WTC11 (cell line): ENCODE data around the gene C16orf74. TPM values are rescaled to one million over a fixed set of nuclear protein-coding genes. Genes with fewer than 3 reads are reported as not detected.

Experiments used
- CBFB ChIP-seq: sonication (generic); formaldehyde crosslinking; IDR thresholded peaks from 2 replicates; pipeline ENCODE4 v1.8.1; 2022; ENCODE audit warnings: mild to moderate bottlenecking, low read depth, missing genetic modification reagents
- FOXP1 ChIP-seq: sonication (generic); formaldehyde crosslinking; IDR thresholded peaks from 2 replicates; pipeline ENCODE4 v1.8.0; 2022; ENCODE audit warnings: missing genetic modification reagents, mild to moderate bottlenecking, moderate library complexity, borderline replicate concordance
- FOXP4 ChIP-seq: sonication (generic); formaldehyde crosslinking; IDR thresholded peaks from 2 replicates; pipeline ENCODE4 v1.8.0; 2022; ENCODE audit warnings: mild to moderate bottlenecking, missing genetic modification reagents
- OVOL2 ChIP-seq: fragments of 250-450 bp; sonication (Bioruptor Pico); IDR thresholded peaks from 2 replicates; pipeline ENCODE4 v1.9.0; 2021; ENCODE audit warnings: mild to moderate bottlenecking, borderline replicate concordance
- PREB ChIP-seq: sonication (generic); formaldehyde crosslinking; IDR thresholded peaks from 2 replicates; pipeline ENCODE4 v1.8.1; 2022; ENCODE audit warnings: mild to moderate bottlenecking, missing genetic modification reagents, moderate library complexity, borderline replicate concordance
- SMAD4 ChIP-seq: sonication (generic); formaldehyde crosslinking; IDR thresholded peaks from 2 replicates; pipeline ENCODE4 v1.8.0; 2022; ENCODE audit warnings: mild to moderate bottlenecking, missing genetic modification reagents
- ZNF232 ChIP-seq: sonication (generic); formaldehyde crosslinking; IDR thresholded peaks from 2 replicates; pipeline ENCODE4 v1.8.0; 2022; ENCODE audit warnings: mild to moderate bottlenecking, missing genetic modification reagents
- ZNF671 ChIP-seq: fragments of 250-450 bp; sonication (Bioruptor Pico); IDR thresholded peaks from 2 replicates; pipeline ENCODE4 v1.8.0; 2021; ENCODE audit warnings: mild to moderate bottlenecking
- total RNA-seq: library from RNA; stranded (reverse); gene quantifications from 3 replicates; pipeline ENCODE4 v1.2.3, GENCODE V29; 2021
- TF ChIP-seq, protein P1 (sequence below): fragments of 250-450 bp; sonication (Bioruptor Pico); IDR thresholded peaks from 2 replicates; pipeline ENCODE4 v2.1.2; 2022; ENCODE audit warnings: mild to moderate bottlenecking, moderate library complexity
- TF ChIP-seq, protein P2 (sequence below): sonication (generic); formaldehyde crosslinking; IDR thresholded peaks from 2 replicates; pipeline ENCODE4 v1.8.1; 2023; ENCODE audit warnings: mild to moderate bottlenecking, missing genetic modification reagents
- TF ChIP-seq, protein P3 (sequence below): fragments of 250-450 bp; sonication (Bioruptor Pico); IDR thresholded peaks from 2 replicates; pipeline ENCODE4 v1.9.0; 2021; ENCODE audit warnings: mild to moderate bottlenecking, borderline replicate concordance
- TF ChIP-seq, protein P4 (sequence below): sonication (generic); formaldehyde crosslinking; IDR thresholded peaks from 2 replicates; pipeline ENCODE4 v1.8.1; 2022; ENCODE audit warnings: missing genetic modification reagents, borderline replicate concordance
- TF ChIP-seq, protein P5 (sequence below): sonication (generic); formaldehyde crosslinking; IDR thresholded peaks from 2 replicates; pipeline ENCODE4 v1.8.0; 2023; ENCODE audit warnings: missing genetic modification reagents

Gene C16orf74
- total RNA-seq, 1 experiment from 2014 or later, result 8.3 TPM

DNA sequence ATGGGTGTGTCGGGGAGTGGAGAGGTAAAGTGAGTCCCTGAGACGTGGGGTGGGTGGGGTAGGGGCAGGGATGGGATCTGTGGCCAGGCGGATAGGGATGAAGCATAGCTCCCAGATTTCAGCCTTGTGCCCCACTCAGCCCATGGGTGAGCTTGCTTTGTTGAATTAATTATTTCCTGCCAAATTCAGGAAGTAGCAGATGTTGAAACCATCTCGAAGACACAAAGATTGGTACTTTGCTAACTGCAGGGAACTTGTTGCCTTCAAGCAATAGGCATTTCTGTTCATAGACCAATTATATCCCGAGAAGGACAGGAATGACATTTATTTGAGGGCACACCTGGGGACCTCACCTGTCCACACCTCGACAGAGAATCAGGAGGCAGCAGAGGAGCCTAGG is 11.0 kb upstream of the C16orf74 start (continued):
- TF ChIP-seq FOXP4, result no peak
- TF ChIP-seq, protein P1, sequence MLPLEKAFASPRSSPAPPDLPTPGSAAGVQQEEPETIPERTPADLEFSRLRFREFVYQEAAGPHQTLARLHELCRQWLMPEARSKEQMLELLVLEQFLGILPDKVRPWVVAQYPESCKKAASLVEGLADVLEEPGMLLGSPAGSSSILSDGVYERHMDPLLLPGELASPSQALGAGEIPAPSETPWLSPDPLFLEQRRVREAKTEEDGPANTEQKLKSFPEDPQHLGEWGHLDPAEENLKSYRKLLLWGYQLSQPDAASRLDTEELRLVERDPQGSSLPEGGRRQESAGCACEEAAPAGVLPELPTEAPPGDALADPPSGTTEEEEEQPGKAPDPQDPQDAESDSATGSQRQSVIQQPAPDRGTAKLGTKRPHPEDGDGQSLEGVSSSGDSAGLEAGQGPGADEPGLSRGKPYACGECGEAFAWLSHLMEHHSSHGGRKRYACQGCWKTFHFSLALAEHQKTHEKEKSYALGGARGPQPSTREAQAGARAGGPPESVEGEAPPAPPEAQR (CRISPR knock-in tag), result no peak
- TF ChIP-seq, protein P2, sequence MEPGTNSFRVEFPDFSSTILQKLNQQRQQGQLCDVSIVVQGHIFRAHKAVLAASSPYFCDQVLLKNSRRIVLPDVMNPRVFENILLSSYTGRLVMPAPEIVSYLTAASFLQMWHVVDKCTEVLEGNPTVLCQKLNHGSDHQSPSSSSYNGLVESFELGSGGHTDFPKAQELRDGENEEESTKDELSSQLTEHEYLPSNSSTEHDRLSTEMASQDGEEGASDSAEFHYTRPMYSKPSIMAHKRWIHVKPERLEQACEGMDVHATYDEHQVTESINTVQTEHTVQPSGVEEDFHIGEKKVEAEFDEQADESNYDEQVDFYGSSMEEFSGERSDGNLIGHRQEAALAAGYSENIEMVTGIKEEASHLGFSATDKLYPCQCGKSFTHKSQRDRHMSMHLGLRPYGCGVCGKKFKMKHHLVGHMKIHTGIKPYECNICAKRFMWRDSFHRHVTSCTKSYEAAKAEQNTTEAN (CRISPR knock-in tag), result no peak
- no peak for TF ChIP-seq FOXP1
- no peak for TF ChIP-seq CBFB (CRISPR knock-in tag)
- TF ChIP-seq OVOL2 (CRISPR knock-in tag), result no peak
- TF ChIP-seq ZNF232 (CRISPR knock-in tag), result no peak
- no peak for TF ChIP-seq PREB (CRISPR knock-in tag)
- TF ChIP-seq, protein P3, sequence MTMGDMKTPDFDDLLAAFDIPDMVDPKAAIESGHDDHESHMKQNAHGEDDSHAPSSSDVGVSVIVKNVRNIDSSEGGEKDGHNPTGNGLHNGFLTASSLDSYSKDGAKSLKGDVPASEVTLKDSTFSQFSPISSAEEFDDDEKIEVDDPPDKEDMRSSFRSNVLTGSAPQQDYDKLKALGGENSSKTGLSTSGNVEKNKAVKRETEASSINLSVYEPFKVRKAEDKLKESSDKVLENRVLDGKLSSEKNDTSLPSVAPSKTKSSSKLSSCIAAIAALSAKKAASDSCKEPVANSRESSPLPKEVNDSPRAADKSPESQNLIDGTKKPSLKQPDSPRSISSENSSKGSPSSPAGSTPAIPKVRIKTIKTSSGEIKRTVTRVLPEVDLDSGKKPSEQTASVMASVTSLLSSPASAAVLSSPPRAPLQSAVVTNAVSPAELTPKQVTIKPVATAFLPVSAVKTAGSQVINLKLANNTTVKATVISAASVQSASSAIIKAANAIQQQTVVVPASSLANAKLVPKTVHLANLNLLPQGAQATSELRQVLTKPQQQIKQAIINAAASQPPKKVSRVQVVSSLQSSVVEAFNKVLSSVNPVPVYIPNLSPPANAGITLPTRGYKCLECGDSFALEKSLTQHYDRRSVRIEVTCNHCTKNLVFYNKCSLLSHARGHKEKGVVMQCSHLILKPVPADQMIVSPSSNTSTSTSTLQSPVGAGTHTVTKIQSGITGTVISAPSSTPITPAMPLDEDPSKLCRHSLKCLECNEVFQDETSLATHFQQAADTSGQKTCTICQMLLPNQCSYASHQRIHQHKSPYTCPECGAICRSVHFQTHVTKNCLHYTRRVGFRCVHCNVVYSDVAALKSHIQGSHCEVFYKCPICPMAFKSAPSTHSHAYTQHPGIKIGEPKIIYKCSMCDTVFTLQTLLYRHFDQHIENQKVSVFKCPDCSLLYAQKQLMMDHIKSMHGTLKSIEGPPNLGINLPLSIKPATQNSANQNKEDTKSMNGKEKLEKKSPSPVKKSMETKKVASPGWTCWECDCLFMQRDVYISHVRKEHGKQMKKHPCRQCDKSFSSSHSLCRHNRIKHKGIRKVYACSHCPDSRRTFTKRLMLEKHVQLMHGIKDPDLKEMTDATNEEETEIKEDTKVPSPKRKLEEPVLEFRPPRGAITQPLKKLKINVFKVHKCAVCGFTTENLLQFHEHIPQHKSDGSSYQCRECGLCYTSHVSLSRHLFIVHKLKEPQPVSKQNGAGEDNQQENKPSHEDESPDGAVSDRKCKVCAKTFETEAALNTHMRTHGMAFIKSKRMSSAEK (CRISPR knock-in tag), result no peak
- TF ChIP-seq, protein P4, sequence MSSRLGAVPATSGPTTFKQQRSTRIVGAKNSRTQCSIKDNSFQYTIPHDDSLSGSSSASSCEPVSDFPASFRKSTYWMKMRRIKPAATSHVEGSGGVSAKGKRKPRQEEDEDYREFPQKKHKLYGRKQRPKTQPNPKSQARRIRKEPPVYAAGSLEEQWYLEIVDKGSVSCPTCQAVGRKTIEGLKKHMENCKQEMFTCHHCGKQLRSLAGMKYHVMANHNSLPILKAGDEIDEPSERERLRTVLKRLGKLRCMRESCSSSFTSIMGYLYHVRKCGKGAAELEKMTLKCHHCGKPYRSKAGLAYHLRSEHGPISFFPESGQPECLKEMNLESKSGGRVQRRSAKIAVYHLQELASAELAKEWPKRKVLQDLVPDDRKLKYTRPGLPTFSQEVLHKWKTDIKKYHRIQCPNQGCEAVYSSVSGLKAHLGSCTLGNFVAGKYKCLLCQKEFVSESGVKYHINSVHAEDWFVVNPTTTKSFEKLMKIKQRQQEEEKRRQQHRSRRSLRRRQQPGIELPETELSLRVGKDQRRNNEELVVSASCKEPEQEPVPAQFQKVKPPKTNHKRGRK (CRISPR knock-in tag), result no peak
- no peak for TF ChIP-seq ZNF671 (CRISPR knock-in tag)
- TF ChIP-seq, protein P5, sequence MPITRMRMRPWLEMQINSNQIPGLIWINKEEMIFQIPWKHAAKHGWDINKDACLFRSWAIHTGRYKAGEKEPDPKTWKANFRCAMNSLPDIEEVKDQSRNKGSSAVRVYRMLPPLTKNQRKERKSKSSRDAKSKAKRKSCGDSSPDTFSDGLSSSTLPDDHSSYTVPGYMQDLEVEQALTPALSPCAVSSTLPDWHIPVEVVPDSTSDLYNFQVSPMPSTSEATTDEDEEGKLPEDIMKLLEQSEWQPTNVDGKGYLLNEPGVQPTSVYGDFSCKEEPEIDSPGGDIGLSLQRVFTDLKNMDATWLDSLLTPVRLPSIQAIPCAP (CRISPR knock-in tag), result no peak
- TF ChIP-seq SMAD4, result no peak
